ENCODE results near the gene PLEKHF1. TPM values are rescaled to one million over a fixed set of nuclear protein-coding genes. Genes with fewer than 3 reads are reported as not detected.

The PLEKHF1 gene
- total RNA-seq, 2 donors from 2014 or later, result 32.4 to 86.3 TPM

GRCh38 chr19:29676586-29676985, 11.3 kb downstream of the PLEKHF1 start:
- Histone ChIP-seq H3K4me1 (peaks cover 4 to 98% of the 10 kb centered on the region in 2 donors), H3K36me3 (peaks cover 45% of the 10 kb centered on the region), H3K4me3 (no peak overlapping the region), H3K9me3 (no peaks in the 10 kb centered on the region), H3K27ac (peak overlapping the region; percentile 94 to 96), H3K27me3 (no peaks in the 10 kb centered on the region)
- TF ChIP-seq, protein P1, sequence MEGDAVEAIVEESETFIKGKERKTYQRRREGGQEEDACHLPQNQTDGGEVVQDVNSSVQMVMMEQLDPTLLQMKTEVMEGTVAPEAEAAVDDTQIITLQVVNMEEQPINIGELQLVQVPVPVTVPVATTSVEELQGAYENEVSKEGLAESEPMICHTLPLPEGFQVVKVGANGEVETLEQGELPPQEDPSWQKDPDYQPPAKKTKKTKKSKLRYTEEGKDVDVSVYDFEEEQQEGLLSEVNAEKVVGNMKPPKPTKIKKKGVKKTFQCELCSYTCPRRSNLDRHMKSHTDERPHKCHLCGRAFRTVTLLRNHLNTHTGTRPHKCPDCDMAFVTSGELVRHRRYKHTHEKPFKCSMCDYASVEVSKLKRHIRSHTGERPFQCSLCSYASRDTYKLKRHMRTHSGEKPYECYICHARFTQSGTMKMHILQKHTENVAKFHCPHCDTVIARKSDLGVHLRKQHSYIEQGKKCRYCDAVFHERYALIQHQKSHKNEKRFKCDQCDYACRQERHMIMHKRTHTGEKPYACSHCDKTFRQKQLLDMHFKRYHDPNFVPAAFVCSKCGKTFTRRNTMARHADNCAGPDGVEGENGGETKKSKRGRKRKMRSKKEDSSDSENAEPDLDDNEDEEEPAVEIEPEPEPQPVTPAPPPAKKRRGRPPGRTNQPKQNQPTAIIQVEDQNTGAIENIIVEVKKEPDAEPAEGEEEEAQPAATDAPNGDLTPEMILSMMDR (IDR thresholded peaks at IDR 0.05), result no peak
- no peak for DNase-seq (ENCODE audit: low spot score)

- no peaks in the 10 kb centered on the region for H3K27me3 ChIP-seq
- no peak for DNase-seq (ENCODE audit: low spot score)
- no peaks in the 10 kb centered on the region for H3K9me3 ChIP-seq
- no peak overlapping the region for H3K4me3 ChIP-seq
- peaks cover 4 to 98% of the 10 kb centered on the region in 2 donors for H3K4me1 ChIP-seq
- peaks cover 45% of the 10 kb centered on the region for H3K36me3 ChIP-seq
- peak overlapping the region; percentile 94 to 96 for H3K27ac ChIP-seq
- TF ChIP-seq, protein P1 (IDR thresholded peaks at IDR 0.05), result no peak
Measured at GRCh38 chr19:29677001-29677817, 11.9 kb downstream of the PLEKHF1 start.

DNA sequence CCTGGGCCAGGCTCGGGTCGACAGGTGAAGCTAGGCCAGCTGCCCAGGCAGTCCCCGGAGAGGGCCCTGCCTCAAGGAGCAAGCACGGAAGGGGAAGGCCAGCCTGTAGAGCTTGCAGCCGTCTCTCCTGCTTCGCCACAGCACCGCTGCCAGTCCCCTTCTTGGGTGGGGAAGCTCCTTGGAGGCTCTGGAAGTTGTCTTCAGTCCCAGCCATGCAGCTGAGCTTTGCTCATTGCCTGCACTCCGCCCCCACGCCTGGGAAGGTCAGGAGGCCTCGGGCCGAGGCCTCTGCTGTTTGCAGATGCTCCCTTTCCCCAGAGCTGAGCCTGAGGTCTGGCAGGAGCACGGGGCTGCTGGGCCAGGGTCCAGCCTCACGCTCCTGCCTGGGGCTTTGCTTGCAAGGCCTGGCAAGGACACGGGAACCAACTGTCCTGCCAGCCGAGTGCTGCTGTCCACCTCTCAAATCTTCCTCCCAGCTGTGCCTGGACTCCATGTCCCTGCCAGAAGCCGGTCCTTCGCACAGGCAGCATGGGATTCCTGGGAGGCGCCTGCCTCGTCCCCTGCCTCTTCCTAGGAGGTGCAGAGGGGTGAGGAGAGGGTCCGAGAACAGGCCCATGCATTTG, 13.3 kb downstream of the PLEKHF1 start:
- TF ChIP-seq, protein P1 (IDR thresholded peaks at IDR 0.05), result no peak
- Histone ChIP-seq H3K27ac (peak overlapping the region; percentile 94 to 96), H3K27me3 (no peaks in the 10 kb centered on the region), H3K9me3 (no peaks in the 10 kb centered on the region), H3K4me1 (peaks cover 4 to 94% of the 10 kb centered on the region in 2 donors), H3K36me3 (peaks cover 44% of the 10 kb centered on the region), H3K4me3 (no peak overlapping the region)
- peak; percentile 80 for DNase-seq (ENCODE audit: low spot score)

DNA sequence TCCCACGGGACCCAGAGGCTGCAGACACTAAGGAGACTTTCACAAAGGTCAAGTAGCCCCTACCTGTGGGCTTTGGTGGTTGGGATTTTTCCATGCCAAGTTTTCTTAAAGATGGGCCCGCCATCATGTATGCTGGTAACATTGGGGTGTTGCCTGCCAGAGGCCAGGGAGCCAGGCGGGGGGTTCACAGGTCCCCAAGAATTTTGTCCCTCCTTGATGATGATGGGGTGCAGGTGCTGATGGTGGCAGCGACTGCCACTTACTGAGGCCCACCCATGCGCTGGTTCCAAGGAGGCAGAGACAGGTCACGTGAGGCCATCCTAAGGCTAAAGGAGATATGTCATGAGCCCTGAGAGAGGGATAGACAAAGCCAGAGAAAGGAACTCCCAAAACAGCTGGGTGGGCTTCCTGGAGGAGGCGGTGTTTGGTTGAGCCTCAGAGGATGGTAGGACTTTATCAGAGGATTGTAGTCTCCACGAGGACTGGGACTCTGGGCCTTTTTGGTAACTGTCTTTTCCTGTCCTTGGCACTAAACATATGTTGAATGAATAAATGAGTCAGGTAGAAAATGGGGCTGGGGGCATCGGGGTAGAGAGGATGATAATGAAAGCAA, 14.4 kb downstream of the PLEKHF1 start:
- Histone ChIP-seq H3K27me3 (no peaks in the 10 kb centered on the region), H3K4me3 (no peak overlapping the region), H3K36me3 (peaks cover 33% of the 10 kb centered on the region), H3K27ac (peak overlapping the region; percentile 94 to 96), H3K9me3 (no peaks in the 10 kb centered on the region), H3K4me1 (peaks cover 4 to 84% of the 10 kb centered on the region in 2 donors)
- TF ChIP-seq, protein P1 (IDR thresholded peaks at IDR 0.05), result no peak
- DNase-seq (ENCODE audit: low spot score), result no peak

GRCh38 chr19:29680447-29680846, 15.2 kb downstream of the PLEKHF1 start:
- peaks cover 4 to 82% of the 10 kb centered on the region in 2 donors for H3K4me1 ChIP-seq
- no peak overlapping the region for H3K4me3 ChIP-seq
- no peaks in the 10 kb centered on the region for H3K27me3 ChIP-seq

More at GRCh38 chr19:29680447-29680846, 15.2 kb downstream of the PLEKHF1 start:
- H3K36me3 ChIP-seq, result peaks cover 25% of the 10 kb centered on the region
- H3K9me3 ChIP-seq, result no peaks in the 10 kb centered on the region
- TF ChIP-seq, protein P1 (IDR thresholded peaks at IDR 0.05), result no peak
- DNase-seq (ENCODE audit: low spot score), result no peak
- peak overlapping the region; percentile 94 to 96 for H3K27ac ChIP-seq
